HG02588 (cell line): ENCODE results near the gene ZNF280C.
"Not testable (repeated sequence)": the region's sequence is repeated elsewhere in the genome, so short reads cannot be mapped to it uniquely, and the experiment has no call there.

Experiments used
- ATAC-seq: cut with Tn5 transposase; IDR thresholded peaks from one replicate; pipeline ENCODE4 v1.9.1; 2021; ENCODE audit warnings: mild to moderate bottlenecking, moderate library complexity; ENCODE audit not compliant: unreplicated experiment

ZNF280C gene

GRCh38 chrX:130262231-130262630, 6.5 kb downstream of the ZNF280C start:
- no peak for ATAC-seq

DNA sequence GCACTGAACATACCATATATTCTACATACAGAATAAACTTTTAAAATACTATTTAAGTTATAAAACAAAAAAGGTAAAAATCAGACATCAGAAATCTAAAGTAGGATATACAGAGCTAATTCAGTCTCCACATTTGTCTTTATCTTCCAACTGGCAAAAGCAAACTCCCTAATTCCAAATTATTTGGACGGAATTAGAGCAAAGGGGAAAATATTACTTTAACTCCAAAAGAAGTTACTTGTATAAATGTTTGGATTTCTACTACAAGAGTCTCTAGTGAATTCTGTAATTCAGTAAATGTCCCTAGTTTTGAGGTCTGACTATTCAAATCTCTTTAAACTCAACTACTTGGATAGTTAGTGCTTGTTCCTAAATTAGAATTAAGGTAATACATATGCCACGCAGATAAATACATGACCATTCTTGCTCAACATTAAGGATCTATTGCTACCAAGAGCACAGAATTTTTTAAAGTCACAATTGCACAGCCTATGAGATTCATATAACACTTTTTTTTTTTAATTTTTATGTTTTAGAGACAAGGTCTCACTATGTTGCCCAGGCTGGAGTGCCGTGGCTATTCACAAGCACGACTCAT, 7.3 kb downstream of the ZNF280C start:
- ATAC-seq = no peak

GRCh38 chrX:130260316-130260715, 8.4 kb downstream of the ZNF280C start:
- no peak for ATAC-seq

DNA sequence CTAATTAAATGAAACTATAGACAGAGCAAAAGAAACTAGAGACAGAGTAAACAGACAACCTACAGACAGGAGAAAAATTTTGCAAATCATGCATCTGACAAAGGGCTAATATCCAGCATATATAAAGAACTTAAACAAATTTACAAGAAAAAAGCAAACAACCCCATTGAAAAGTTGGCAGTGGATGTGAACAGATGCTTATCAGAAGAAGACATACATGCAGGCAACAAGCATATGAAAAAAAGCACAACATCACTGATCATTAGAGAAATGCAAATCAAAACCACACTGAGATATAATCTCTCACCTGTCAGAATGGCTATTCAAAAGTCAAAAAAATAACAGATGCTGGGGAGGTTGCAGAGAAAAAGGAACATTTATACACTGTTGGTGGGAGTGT, 14.8 kb downstream of the ZNF280C start:
- ATAC-seq = no peak

DNA sequence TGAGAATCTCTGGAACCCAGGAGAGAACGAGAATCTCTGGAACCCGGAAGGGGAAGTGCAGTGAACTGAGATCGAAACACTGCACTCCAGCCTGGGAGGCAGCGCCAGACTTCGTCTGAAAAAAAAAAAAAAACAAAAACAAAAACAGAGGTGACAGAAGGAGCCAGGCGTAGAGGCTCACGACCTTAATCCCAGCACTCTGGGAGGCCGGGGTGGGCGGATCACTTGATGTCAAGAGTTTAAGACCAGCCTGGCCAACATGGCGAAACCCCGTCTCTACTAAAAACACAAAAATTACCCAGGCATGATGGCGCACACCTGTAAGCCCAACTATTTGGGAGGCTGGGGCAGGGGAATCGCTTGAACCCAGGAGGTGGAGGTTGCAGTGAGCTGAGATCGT, 17.0 kb downstream of the ZNF280C start:
- ATAC-seq = no peak

DNA sequence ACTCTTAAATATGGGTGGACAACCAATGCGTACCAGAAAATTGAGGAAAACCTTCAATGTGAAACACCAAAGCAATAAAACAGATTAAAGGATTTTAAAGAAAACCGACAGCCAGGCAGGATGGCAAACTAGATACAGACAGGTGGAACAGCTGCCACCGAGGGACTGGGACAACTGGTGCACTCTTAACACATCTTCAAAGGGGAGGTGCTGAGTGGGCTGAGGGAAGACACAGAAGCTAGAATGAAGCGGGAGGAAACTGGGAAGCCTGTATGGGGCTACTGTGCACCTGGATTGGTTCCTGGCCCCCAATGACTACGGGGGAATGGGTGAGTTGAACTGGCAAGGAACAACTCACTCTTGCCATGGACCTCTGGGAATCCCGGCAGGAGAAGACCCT, 20.7 kb downstream of the ZNF280C start:
- ATAC-seq = no peak

- no peak for ATAC-seq
These were observed 22.6 kb downstream of the ZNF280C start for GRCh38 chrX:130246084-130246483.

DNA sequence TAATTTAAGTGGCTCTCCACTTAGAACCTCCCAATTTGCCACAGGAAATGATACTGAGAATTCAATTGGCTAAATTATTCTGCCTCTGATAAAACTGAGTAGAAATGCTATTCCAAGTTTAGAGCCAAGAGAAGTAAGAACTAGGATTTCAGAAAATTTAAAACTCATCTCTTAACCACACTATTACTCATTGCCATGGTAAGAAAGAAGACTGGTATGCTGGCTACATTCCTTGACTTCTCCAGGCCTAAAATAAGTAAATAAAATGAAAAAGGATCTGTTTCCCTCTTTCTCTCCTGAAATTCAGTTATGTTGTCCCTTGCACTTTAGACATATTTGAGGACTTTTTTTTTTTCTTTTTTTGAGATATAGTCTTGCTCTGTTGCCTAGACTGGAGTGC, 23.3 kb downstream of the ZNF280C start:
- no peak for ATAC-seq

DNA sequence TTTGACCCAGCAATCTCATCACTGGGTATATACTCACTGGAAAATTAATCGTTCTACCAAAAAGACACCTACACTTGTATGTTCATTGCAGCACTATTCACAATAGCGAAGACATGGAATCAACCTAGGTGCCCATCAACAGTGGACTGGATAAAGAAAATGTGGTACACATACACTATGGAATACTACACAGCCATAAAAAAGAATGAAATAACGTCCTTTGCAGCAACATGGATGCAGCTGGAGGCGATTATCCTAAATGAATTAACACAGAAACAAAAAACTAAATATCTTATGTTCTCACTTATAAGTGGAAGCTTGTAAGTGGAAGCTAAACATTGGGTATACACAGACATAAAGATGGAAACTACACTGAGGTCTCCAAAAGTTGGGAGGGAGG, 37.5 kb downstream of the ZNF280C start:
- ATAC-seq = not testable (repeated sequence)

- ATAC-seq = no peak
These were observed 39.8 kb downstream of the ZNF280C start for GRCh38 chrX:130228871-130229270.

GRCh38 chrX:130224810-130225209, 43.9 kb downstream of the ZNF280C start:
- no peak for ATAC-seq

DNA sequence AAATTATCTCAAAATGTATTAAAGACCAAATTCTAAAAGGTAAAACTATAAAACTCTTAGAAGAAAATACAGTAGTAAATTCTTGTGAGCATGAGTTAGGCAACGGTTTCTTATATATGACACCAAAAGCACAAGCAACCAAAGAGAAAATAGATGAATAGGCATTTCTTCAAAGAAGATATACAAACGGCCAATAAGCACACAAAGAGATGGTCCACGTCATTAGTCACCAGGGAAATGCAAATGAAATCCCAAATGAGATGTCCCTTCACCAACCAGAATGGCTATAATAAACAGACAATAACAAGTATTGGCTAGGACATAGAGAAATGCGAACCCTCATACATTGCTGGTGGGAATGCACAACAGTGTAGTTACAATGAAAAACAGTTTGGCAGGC, 52.4 kb downstream of the ZNF280C start:
- ATAC-seq = no peak

DNA sequence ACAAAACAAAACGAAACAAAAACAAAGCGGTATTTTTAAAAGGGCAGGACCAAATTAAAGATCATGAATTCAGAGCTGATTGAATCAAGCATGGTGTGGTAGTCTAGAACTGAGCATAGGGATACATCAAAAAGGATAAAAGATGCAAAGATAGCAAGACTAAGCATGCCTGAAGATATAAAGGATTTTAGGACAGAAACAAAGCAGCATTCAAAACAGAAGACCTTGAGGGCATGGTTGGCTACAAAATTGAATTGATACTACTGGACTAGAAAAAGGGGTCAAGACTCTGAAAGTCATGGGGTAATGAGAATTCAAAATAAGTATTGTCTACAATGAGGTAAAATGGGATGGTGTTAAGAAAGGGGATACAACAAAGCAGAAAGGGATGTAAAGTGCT, 55.3 kb downstream of the ZNF280C start:
- no peak for ATAC-seq

DNA sequence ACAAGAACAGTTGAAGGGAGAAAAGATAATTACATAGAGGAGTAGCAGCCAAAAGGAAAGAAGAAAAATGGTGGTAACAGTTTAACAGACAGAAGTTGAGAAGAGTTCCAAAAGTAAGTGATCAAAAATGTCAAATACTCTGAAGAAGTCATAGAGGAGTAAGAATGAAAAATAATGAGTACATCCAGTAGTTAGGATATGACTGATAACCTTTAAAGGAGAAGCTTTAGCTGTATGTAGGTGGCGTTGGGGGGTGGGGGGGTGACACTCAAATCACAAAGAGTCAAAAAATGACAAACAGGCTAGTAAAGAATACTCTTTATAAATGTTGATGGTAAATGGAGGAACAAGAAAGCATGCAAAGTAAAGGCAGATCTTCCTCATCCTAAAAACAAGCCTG, 56.3 kb downstream of the ZNF280C start:
- no peak for ATAC-seq

DNA sequence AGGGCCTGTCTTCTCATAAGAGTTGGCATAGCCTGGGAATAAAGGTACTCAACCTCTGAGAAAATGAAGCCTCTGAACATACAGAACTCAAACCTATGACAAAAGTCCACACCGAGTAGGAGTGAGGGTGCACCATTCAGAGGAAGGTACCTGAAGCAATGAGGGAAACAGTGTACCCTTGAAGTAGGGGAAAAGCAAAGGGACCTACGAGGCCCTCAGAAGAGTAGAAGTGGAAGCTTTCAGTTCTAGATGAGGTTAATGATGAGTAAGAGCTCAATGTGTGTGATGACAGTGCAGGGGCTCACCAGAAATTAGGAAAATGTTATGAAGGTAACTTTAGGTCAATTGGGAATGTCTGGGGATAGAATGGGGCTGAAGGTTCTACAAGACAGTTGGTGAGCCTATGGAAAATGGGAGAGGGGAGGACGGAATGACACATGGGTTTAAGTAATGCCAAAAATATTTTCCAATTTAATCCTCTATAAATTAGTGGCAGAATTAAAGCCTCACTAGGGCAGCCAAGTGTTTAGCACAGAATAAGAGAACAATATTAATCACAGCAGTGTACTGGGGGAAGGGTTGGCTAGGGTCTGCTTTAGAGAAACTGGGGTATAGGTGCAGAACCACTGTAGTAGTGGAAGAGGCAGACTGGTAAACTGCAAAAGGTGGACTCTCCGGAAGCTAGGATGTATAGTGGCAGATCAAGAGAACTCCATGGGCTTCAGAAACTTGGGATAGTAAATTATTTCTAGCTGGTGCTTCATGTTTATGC, 57.1 kb downstream of the ZNF280C start:
- no peak for ATAC-seq

GRCh38 chrX:130204647-130205046, 64.1 kb downstream of the ZNF280C start:
- ATAC-seq = no peak

DNA sequence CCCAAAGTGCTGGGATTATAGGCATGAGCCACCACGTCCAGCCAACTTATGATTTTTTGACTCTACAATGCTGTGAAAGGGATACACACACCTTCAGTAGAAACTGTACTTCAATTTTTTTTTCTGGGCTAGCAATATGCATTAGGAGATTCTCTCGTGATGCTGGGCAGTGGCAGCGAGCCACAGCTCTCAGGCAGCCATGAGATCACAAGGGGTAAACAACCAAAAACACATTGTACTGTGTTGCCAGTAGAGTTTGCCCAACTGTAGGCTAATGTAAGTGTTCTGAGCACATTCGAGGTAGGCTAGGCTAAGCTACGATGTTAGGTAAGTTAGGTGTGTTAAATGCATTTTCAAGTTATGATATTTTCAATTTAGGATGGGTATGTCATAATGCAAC, 71.2 kb downstream of the ZNF280C start:
- no peak for ATAC-seq

GRCh38 chrX:130196466-130196865, 72.2 kb downstream of the ZNF280C start:
- ATAC-seq = no peak

GRCh38 chrX:130190801-130191200, 77.9 kb downstream of the ZNF280C start:
- ATAC-seq = no peak

DNA sequence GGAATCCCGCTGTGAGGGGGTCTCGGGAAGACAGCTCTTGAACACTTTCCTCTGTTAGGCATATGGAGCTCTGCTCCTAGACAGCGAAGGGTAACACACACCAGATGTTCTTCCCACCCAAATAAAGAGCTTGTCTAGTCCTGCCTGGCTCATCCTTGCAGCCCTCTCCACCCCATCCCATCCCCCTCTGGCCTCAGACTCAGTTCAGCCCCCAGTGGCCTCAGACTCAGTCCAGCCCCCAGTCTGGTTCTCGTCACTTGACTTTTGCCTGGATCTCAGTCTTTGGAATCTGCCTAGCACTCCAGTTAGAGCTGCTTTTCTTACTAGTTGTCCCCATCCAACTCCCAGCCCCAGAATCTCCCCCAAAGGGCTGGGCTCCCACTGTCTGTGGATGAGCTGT, 82.0 kb downstream of the ZNF280C start:
- ATAC-seq = no peak

DNA sequence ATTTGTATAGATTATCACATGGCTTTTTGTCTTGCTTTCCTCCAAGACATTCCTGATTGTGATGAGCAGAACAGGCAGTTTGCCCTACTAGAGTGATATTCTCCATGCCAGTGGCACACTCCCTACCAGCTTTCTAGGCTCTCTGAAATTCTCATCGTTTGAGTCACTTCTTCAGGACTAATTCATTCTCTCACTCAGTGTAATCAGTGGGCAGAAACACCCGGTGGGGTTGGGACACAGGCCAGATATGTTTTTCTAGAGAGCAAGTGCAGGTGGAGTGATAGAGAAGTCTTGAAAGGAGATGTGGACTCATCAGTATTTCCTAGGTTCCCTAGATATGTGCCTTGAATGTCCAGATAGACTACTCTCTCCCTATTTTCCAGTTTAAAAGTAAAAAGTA, 83.8 kb downstream of the ZNF280C start:
- no peak for ATAC-seq

DNA sequence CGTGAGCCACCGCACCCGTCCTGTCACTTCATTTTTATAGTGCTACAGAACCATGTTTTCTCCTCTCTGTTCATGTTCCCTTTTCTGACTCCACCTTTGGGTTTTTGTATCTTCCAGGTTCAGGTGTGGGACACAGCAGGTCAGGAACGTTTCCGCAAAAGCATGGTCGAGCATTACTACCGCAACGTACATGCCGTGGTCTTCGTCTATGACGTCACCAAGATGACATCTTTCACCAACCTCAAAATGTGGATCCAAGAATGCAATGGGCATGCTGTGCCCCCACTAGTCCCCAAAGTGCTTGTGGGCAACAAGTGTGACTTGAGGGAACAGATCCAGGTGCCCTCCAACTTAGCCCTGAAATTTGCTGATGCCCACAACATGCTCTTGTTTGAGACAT, 84.5 kb downstream of the ZNF280C start:
- no peak for ATAC-seq
